SH-SY5Y (cell line): Measurements from ENCODE around the gene BGN.

Experiments
- GATA2 ChIP-seq: IDR thresholded peaks from 2 replicates; pipeline ENCODE4 v1.6.1; 2011; ENCODE audit warnings: mild to moderate bottlenecking, low read depth, low read length
- GATA3 ChIP-seq: IDR thresholded peaks from 2 replicates; pipeline ENCODE4 v1.6.1; 2011; ENCODE audit warnings: low read depth, mild to moderate bottlenecking, low read length, moderate library complexity

- no peak for TF ChIP-seq GATA2
- no peak for TF ChIP-seq GATA3
Measured at GRCh38 chrX:153474266-153474665, 20.5 kb upstream of the BGN start.
